ENCODE measurements around the gene CHPF. TPM values are rescaled to one million over a fixed set of nuclear protein-coding genes. Genes with fewer than 3 reads are reported as not detected.

The CHPF gene
- polyA plus RNA-seq, 3 donors, result 17.6 to 40.6 (median 33.8) TPM

DNA sequence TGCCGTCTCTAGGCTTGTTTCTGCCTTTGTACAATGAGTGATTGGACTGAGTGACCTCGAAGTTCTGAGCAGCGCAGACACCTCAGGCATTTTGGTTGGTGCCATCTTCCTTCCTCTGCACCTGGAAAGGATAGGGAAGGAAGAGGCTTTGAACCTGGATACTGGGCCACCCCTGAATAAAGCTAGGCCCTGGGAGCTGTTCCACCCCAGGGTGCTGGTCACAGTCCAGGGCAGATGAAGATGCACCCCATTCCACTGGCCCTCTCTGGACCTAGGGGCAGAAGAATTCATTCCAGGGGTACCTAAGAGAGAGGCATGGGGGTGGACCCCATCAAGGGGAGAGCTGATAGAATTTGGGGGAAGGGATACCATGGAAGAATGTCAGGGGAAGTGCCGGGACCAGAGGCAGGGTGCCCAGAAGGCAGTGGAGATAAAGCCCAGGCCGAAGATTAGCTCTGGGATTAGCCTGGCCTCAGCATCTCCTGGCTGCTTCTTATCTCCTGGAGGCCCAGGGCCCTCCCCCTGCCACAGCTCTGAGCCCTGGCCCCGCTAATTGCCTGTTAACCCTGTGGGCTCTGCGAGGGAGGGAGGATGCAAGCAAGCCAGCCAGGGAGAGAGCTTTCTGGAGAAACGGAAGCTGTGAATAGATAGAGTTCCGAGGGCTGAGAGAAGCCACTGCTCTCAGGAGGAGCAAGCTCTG is 17.9 kb downstream of the CHPF start:
- DNase-seq (ENCODE audit: extremely low read depth in 1 of 11, low read depth in 9 of 11, low spot score in 4 of 11), result no peak

DNA sequence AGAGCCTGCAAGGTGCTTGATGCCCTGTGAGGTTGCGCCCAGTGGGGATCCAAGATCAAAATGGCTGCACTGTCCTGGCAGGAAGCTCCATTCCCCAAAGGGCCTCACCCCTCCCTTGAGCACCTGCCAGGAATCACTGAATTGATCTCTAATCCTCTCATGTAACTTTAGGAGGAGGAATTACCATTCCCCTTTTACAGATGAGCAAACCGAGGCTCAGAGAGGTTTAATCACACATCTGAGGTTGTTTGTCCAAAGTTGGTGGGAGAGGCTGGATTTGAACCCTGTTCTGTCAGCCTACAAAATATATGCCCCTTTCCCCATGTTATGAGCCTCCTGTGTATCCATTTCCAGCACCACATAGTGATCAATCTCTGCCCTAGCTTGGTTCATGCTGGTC is 18.8 kb downstream of the CHPF start:
- no peak for DNase-seq (ENCODE audit: extremely low read depth in 1 of 11, low read depth in 9 of 11, low spot score in 4 of 11)

DNA sequence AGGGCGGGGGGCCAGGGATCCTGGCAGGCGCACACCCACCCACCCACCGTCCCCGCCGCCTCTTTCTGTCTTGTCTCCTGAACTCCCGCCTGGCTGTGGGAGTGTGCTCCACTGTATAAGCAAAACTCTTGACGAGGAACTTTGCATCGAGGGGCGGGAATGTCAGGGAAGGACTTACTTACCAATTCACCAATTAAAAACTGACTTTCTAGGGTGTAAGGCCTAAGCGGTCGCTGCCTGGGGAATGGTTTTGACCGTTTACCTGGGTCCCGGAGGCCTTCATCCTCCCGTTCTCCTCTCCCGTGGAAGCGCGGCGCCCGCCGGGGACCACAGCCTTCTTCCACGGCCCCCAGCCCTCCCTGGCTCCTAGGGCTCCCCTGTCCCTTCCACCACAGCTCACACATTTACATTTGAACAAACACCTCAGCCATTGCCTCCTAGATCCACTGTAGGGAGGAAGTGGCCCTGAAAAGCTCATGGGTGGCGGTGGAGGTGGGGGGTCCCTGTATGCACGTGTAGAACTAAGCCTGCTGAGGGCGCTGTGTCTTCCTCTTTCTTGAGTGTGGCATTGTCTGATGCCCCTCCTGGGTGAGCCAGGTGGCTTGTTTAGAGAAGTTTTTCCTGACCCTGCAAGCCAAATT is 20.5 kb downstream of the CHPF start:
- DNase-seq (ENCODE audit: extremely low read depth in 1 of 11, low read depth in 9 of 11, low spot score in 4 of 11), result no peak

DNA sequence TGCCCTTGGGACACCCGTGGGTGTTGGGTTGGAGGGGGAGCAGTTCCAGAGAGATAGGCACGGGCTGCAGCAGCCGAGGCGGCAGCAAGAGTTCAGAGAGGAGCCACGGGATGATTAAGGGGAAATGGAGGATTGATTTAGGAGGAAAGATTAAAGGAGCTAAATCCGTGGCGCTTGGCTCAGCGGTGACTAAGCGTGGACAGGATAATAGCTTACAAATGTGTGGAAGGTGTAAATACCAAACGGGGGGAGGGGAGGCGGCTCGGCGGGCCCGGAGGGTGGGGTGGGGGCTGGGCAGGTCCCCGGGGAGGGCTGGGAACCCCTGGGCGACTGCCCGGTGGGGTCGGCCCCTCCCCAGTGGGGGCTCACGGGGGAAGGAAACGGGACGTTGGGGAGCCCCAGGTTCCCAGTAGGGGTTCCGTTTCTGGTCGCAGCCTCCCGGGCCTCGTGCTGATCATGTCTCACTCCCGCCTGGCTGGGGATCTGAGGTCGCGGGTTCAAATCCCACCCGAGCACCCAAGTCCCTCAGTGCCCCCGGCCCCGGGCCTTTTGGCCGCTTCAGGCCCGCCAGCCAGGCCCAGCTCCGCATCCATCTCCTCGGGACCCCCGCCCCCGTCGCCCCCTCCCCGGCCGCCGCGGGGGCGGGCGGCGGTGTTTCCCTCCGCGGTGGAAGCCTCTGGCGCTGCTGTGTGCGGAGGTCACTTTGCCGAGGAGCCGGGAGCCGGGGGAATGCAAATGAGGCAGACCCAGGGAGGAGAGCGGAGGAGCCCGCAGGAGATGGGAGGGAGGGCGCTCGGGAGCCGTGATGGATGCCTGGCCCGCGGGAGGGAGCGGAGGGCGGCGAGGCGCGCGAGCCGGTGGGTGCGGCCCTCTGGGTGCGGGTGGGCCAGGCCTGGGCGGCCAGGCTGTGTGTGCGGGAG is 21.2 kb downstream of the CHPF start:
- peak in 1 of 11 donors; percentile 56 for DNase-seq (ENCODE audit: extremely low read depth in 1 of 11, low read depth in 9 of 11, low spot score in 4 of 11)

DNA sequence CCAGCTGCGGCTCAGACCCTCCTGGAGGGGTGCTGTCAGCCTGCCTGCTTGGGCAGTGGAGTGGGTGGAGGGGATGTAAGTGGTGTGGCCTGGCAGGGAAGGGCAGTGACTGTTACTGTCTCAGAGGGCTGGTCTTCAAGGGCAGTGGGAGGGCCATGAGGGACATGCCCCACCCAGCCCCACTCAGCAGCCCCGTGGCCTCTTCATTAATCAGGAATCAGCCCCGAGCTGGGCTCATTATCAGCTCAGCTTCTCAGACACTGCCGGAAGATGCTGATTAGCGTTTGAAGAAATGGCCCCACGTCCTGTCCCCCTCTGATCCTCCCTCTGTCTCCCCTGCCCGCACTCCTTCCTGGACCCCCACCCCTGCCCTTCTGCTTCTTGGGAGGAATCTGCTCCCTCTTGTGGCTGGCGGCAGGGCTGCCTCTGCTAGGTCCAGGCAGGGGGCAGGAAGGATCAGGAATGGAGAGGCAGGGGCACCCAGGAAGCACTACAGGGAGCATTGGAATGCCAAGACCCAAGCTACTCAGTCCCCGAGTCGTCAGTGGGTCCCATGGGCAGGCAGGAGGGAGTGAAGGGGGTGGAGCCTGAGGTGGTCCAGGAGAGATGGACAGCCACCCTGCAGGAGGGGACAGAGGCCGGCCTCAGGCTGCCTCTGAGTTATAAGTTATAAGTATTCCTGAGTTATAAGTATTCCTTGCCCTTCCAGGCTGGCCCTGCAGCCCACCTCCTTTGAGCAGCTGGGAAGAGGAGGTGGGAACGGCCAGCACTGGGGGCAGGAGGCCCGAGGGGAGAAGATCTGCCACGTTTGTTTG is 22.3 kb downstream of the CHPF start:
- DNase-seq (ENCODE audit: extremely low read depth in 1 of 11, low read depth in 9 of 11, low spot score in 4 of 11), result no peak

DNA sequence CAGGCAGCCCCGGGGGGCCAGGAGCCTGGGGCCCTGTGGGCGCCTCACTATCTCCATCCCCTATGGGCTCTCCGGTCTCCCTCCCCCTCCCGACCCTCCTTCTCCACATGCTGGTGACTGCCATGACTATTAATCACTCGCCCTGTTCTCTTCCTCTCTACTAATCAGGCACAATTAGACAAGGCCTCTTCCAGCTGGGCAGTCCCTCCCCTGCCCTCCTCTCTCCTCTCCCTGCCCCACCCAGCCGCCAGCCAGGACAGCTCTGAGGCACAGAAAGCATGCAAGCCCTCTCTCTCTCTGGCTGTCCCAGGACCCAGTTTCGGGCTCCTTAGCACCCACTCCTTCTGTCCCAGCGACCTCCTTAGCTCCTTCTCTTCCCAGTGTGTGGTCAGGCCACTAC is 23.5 kb downstream of the CHPF start:
- DNase-seq (ENCODE audit: extremely low read depth in 1 of 11, low read depth in 9 of 11, low spot score in 4 of 11), result no peak

DNA sequence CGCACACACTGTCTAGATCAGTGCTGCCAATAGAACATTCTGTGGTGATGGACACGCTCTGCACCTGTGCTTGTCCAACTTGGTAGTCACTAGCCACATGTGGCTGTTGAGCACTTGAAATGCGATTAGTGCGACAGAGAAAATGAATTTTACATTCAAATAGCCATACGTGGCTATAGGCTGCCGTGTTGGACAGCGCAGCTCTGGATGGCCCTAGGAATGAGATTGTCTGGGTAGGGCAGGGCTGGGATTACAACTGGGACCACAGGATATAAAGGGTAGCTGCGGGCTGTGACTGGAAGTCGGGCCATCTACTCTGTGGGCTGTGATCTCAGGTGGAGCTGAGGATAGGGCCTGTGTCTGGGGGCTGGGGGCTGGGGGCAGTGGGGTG is 24.1 kb downstream of the CHPF start:
- DNase-seq (ENCODE audit: extremely low read depth in 1 of 11, low read depth in 9 of 11, low spot score in 4 of 11), result no peak

DNA sequence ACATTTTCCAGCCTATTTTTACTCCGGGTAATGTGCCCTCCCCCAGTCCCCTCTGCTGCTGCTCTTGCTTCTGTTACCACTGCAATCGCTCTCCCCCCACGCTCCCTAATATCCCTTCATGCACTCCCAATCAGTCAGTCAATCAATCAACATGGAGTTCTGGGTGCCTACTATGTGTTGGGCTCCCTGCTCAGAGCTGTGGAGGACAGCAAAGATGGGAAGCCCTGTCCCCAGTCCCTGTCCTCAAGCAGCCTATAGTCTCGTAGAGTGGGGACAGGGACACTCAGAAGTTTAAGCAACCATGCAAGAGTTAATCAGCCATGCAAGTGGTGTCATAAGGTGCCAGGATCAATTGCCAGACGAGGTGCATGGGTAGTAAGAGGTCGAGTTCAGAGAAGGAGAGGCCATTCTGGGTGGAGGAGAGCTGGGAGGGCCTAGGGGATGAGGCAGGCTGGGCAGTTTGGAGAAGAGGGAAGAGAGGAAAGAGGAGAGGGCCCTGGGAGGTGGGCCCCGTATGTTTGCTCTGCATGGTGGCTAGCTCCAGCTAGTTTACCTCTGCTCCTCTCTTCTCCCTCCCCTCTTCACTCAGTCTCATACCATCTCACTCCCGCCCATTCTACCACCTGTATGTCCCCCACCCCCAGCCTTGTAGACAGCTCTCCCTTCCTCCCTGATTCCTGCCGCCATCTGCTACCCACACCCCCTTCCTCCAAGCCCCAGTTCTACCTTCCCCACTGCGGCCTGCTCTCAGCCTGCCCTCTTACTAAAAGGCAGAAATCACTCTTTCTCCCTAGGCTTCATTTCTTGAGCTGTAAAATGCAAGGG is 25.4 kb downstream of the CHPF start:
- no peak for DNase-seq (ENCODE audit: extremely low read depth in 1 of 11, low read depth in 9 of 11, low spot score in 4 of 11)

DNA sequence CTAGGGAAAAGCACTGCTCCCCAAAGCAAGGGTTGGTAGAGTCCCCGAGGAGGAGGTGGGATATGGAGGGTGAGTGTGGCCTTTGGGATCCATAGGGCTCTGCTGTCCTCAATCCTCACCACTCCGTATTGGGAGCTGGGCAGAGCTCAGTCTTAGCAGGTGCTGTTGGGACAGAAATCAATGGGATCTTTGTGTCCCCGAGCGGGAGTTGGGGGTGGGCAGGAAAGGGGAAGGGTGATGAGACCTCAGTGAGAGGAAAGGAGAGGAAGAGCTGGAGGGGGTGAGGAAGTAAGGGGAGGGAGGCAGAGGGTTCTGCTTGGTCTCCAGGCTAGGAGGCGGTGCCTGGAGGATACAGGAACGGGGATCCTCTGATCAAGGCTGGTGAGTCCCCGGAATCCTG is 26.7 kb downstream of the CHPF start:
- DNase-seq (ENCODE audit: extremely low read depth in 1 of 11, low read depth in 9 of 11, low spot score in 4 of 11), result no peak

DNA sequence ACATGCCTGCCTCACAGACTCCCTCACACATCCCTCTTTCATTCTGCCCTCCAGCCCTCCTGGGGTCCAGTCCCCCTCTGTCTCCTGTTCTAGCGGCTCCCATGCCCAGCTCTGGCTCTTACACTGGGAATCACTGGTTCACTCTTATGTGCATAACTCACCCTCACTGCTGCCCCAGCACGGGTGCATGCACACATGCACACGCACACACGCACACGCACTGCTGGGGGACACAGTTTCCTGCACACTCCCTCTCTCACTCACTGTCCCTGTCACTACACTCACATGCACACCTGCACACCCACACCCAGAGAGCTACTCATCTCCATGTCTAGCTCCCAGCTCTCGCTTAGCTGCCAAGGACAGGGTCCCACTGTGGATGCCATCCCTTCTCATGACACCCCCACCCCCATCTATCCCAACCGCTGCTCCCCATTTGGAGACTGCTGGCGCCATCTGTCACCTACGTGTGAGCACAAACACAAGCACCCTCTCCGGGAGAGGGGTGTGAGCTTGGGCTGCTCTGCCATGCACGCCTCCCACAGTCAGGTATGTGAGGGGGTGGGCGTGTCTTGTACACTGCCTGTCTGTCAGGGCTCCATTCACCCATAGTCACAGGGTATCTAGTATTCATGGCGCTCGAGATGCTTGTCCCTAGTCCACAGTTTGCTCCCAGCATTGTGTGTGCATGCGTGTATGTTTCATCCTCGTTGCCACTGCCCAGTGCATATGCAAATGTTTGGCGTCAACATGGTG is 27.6 kb downstream of the CHPF start:
- no peak for DNase-seq (ENCODE audit: extremely low read depth in 1 of 11, low read depth in 9 of 11, low spot score in 4 of 11)

DNA sequence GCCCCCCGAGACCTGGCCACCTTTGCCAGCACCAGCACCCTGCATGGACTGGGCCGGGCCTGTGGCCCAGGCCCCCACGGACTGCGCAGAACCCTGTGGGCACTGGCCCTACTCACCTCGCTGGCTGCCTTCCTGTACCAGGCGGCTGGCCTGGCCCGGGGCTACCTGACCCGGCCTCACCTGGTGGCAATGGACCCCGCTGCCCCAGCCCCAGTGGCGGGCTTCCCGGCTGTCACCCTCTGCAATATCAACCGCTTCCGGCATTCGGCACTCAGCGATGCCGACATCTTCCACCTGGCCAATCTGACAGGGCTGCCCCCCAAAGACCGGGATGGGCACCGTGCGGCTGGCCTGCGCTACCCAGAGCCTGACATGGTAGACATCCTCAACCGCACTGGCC is 28.8 kb downstream of the CHPF start:
- no peak for DNase-seq (ENCODE audit: extremely low read depth in 1 of 11, low read depth in 9 of 11, low spot score in 4 of 11)

DNA sequence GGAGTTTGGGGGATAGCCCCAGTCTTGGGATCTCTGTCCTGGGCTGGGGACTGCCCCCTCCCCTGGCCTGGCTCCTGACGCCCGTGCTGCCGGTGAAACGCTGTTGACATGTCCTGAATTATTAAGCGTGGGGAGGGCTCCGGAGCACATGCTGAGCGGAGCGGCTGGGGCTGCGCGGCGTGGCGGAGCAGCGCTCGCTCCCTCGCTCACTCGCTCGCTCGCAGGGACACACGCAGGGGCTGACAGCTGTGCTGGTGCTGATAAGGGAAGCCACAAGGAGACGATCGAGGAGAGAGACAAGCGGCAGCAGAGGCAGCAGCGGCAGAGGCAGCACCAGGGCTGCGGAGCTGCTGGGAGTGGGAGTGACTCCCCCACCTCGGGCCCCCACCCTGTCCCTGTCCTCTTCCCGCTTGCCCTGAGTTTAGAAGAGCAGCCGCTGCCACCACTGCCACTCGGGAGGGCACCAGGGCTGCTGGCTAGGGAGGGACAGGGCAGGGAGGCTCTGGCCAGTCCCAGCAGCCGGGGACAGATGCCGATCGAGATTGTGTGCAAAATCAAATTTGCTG is 29.3 kb downstream of the CHPF start, which contains the start of gene ASIC4:
Gene ASIC4 (plus strand): TSS at position 287 of the 566 bp plus-strand sequence. CDS start 243 bp downstream, at position 530.
- no peak for DNase-seq (ENCODE audit: extremely low read depth in 1 of 11, low read depth in 9 of 11, low spot score in 4 of 11)

DNA sequence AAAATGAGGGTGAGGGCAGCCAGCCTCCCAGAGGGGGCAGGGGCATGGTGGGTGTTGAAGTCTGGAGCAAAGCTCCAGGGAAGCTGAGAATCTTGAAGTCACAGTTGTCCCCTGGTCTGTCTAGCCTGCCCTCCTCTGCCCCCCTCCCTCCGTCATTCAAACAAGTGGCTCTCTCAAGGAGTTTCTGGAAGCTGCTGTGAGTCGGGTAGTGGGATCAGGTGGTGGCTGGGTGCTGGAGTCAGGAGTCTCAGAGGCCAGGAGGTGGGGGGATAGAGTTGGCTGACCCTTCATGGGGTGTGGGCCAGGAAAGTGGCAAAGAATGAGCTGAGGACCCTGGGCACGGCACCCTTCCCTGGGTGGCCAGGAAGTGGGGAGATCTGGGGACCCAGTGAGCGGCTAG is 29.8 kb downstream of the CHPF start:
- DNase-seq (ENCODE audit: extremely low read depth in 1 of 11, low read depth in 9 of 11, low spot score in 4 of 11), result no peak

DNA sequence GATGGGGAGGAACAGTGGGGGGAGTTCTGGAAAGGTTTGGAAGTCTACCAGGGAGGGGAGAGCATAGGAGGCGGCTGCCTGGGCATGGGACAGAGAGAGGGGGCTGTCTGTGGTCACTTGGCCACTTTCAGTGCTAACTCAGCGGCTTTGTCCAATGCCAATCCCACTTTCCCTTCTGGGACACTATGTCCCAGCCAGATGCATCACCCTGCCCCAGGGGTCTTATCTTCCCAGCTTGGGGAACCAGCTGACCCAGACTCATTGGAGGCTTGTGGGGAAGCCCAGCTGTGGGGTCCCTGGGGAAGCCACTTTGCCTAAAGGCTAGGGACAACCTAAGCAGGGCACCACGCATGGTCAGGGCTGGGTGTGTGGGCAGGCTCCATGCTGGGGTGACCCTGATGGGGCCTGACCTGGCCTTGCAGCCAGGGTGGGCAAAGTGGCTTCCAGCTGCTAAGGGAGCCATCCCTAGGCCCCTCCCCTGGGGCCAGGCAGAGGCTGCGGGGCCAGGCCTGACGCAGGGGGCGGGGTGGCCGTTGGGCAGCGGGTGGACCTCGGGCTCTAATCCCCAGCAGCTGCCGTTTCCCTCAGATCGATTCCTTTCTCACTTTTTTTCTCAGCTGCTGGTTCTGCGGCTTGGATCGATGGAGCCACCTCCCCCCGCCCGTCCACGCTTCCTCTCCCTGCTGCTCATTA is 30.9 kb downstream of the CHPF start:
- no peak for DNase-seq (ENCODE audit: extremely low read depth in 1 of 11, low read depth in 9 of 11, low spot score in 4 of 11)

DNA sequence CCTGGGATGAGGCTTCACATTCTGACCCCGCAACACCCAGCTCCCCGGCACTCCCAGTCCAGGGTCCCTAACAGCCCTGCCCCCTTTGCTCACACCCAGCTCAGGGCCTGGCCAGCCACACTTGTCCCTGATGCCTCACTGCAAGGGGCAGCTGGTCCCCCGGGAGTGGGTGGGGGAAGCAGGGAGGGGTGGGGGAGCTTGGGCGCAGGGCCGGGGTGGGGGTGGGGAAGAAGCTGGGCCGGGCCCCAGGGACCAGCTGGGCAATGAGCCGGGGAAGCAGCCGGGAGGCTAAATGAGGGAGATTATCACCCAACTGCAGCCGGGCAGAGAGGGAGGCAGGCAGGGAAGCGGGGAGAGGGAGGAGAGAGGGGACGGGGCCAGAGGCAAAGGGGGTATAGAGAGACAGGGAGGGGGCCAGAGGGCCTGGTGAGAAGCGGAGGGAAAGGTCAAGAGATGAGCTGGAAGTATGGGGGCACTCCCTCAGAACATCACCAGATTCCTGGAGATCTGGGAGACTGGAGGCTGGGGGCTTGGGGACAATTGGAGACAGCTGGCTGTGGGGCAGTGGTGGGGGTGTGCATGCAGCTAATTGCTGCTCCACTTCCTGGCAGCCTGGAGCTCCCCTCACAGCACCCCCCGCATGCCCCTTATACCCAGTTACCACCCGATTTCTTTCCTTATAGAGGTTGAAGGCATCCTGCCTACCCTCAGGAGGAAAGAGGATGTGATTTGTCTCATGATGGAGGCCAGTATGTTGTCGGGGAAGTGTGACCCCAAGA is 31.9 kb downstream of the CHPF start:
- DNase-seq (ENCODE audit: extremely low read depth in 1 of 11, low read depth in 9 of 11, low spot score in 4 of 11), result no peak
